Measurements from ENCODE around the gene IQSEC1. TPM values are rescaled to one million over a fixed set of nuclear protein-coding genes. Genes with fewer than 3 reads are reported as not detected.

Gene IQSEC1
- total and polyA plus RNA-seq, 2 experiments from 2014 or later = 8.0 to 51.9 TPM

GRCh38 chr3:13022348-13023234 lies 50.6 kb downstream of the IQSEC1 start (continued):
- TF ChIP-seq ZNF462 (CRISPR knock-in tag; IDR thresholded peaks at IDR 0.05) (no peak), ZNF114 (CRISPR knock-in tag; IDR thresholded peaks at IDR 0.05) (no peak), ZNF331 (CRISPR knock-in tag; IDR thresholded peaks at IDR 0.05; ENCODE audit: low read depth) (no peak)

GRCh38 chr3:13021141-13022114 lies 51.8 kb downstream of the IQSEC1 start:
- H3K4me1 Mint-ChIP-seq = peaks cover 38% of the 10 kb centered on the region
- TF ChIP-seq CTCF (conservative IDR thresholded peaks at IDR 0.05; ENCODE audit: low read depth in 2 of 2) = no peak
- TF ChIP-seq ZNF331 (CRISPR knock-in tag; IDR thresholded peaks at IDR 0.05; ENCODE audit: low read depth) = no peak
- TF ChIP-seq REST (IDR thresholded peaks at IDR 0.05; ENCODE audit: unreplicated experiment) = no peak
- no peak for TF ChIP-seq STAT1 (IDR thresholded peaks at IDR 0.05; ENCODE audit: unreplicated experiment)
- no peak for TF ChIP-seq ETS1 (IDR thresholded peaks at IDR 0.05)
- TF ChIP-seq ZNF114 (CRISPR knock-in tag; IDR thresholded peaks at IDR 0.05) = no peak
- TF ChIP-seq CREB1 (CRISPR knock-in tag; IDR thresholded peaks at IDR 0.05; ENCODE audit: low read depth) = no peak

More at GRCh38 chr3:13021141-13022114, 51.8 kb downstream of the IQSEC1 start:
- H3K4me2 ChIP-seq = no peak overlapping the region; the same call in 1 of the 2 replicates
- no peak overlapping the region for H3K27ac ChIP-seq (ENCODE audit: low read depth)
- no peaks in the 10 kb centered on the region; the same call in 2 of the 3 replicates for H3K9me3 Mint-ChIP-seq
- no peaks in the 10 kb centered on the region; the same call in 2 of the 3 replicates for H3K36me3 Mint-ChIP-seq (ENCODE audit: low read depth)
- no peak for ATAC-seq
- no peaks in the 10 kb centered on the region for H4K20me1 ChIP-seq (replicated peaks; ENCODE audit: insufficient read depth)
- H3K4me3 ChIP-seq = no peak overlapping the region
- no peaks in the 10 kb centered on the region for H3F3A ChIP-seq (replicated peaks; ENCODE audit: low read depth)
- no peak for DNase-seq (ENCODE audit: low spot score)
- no peak overlapping the region for H2AFZ ChIP-seq
- H3K9me2 ChIP-seq (ENCODE audit: insufficient read depth) = 0 out of 2 replicates have a peak, but pooled peaks cover 4% of the 10 kb centered on the region
- no peaks in the 10 kb centered on the region for H3K27me3 ChIP-seq (ENCODE audit: insufficient read depth)
- no peaks in the 10 kb centered on the region for H3K79me2 ChIP-seq (replicated peaks; ENCODE audit: insufficient read depth)
- H3K27ac Mint-ChIP-seq = no peak overlapping the region
- H3K27me3 Mint-ChIP-seq (ENCODE audit: insufficient read depth, low read depth, poor library complexity) = peaks cover 17% of the 10 kb centered on the region
- peaks cover 17% of the 10 kb centered on the region for H3K4me1 ChIP-seq (ENCODE audit: insufficient read depth)
- H3K4me3 Mint-ChIP-seq = no peak overlapping the region
- H3K36me3 ChIP-seq (ENCODE audit: insufficient read depth) = no peaks in the 10 kb centered on the region
